Renal pelvis (tissue), 4 donors: ENCODE results near the gene WARS2. TPM values are rescaled to one million over a fixed set of nuclear protein-coding genes. Genes with fewer than 3 reads are reported as not detected.

ENCODE experiments used
- DNase-seq: peaks from one replicate; pipeline ENCODE4 v3.0.0-alpha.2; 2013
- polyA plus RNA-seq, 3 donors: library from polyadenylated mRNA; unstranded; fragments of 120-200 nt; gene quantifications; one replicate each; pipeline ENCODE4 v1.2.1, GENCODE V29; 2013; ENCODE audit not compliant: insufficient read length in 3 of 3

Gene WARS2
- polyA plus RNA-seq, 3 donors, result 19.5 to 23.0 (median 21.8) TPM

- no peak for DNase-seq
Measured at GRCh38 chr1:119040489-119040888, 100.0 kb downstream of the WARS2 start.

GRCh38 chr1:119038363-119038762 lies 102.1 kb downstream of the WARS2 start:
- no peak for DNase-seq

GRCh38 chr1:119034359-119034758 lies 106.1 kb downstream of the WARS2 start:
- no peak for DNase-seq

DNA sequence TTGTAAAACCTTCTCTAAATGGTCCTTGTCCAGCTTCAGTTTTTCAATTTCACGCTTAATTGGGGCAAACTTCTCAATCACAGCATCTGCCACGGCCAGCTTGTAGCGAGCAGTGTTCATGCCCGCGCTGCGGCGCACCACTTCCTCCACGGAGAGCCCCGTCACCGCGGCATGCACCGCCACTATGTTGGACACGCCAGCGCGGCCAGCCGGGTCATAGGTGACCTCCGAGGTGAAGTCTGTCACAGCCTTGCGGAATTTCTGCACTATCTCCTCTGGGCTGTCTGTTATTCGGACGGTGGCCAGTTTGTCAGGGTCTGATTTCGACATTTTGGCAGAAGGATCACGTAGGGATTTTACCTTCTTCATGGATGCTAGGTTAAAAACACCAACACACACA lies 107.5 kb downstream of the WARS2 start:
- no peak for DNase-seq

GRCh38 chr1:119027759-119028158 lies 112.7 kb downstream of the WARS2 start:
- no peak for DNase-seq

GRCh38 chr1:119026956-119027355 lies 113.5 kb downstream of the WARS2 start:
- DNase-seq, result no peak

DNA sequence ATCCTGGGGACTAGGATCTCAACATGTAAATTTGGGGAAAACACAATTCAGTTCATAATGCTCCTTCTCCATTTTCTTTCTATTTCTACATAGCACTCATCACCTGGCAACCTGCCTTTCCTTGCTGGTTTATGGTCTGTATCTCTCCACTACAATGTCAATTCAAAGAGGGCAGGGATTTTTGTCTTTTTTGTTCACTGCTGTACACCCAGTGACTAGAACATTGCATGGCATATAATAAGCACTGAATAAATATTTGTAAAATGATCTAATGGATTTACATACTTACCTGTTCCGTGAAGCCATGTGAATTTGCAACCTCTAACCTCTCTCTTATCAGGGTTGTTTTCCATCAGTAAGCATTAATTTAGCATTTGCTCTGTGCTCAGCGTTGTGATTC lies 124.9 kb downstream of the WARS2 start:
- no peak for DNase-seq

DNA sequence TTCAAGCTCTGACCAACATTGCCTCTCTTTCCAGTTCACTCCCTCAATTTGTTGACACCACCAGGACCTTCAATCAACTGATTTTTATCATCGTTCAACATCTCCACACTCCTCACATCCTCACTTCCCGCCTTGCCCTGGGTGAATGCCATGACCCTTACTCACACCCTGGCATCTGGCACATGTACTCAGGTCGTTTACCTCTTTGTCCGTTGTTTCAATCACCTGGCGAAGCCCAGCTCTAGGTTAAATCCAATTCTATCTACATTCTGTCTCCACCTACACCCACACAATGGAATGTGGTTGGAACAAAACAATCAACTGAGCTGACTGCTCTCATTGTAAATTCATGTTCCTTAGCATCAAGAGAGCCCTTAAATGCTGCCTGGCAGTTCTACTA lies 128.1 kb downstream of the WARS2 start:
- DNase-seq, result no peak

GRCh38 chr1:119011706-119012105 lies 128.7 kb downstream of the WARS2 start:
- DNase-seq, result no peak

GRCh38 chr1:119011116-119011515 lies 129.3 kb downstream of the WARS2 start:
- no peak for DNase-seq

GRCh38 chr1:119010201-119010600 lies 130.3 kb downstream of the WARS2 start:
- no peak for DNase-seq

DNA sequence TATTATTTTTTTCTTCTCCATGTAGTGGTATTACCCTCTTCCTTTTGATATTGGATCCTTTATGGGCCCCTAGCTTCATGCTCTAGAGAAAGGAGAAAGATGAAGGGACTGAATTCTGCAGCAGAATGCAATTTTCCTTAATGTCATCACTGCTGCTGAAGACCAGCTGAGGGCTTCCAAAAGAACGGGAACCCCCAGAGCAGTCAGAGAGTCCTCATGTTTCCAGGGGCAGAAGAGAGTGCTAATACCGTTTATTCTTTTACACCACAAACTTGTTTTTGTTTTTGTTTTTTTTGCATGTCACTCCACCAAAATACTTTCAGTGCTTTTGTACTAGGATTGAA lies 131.2 kb downstream of the WARS2 start:
- no peak for DNase-seq

DNA sequence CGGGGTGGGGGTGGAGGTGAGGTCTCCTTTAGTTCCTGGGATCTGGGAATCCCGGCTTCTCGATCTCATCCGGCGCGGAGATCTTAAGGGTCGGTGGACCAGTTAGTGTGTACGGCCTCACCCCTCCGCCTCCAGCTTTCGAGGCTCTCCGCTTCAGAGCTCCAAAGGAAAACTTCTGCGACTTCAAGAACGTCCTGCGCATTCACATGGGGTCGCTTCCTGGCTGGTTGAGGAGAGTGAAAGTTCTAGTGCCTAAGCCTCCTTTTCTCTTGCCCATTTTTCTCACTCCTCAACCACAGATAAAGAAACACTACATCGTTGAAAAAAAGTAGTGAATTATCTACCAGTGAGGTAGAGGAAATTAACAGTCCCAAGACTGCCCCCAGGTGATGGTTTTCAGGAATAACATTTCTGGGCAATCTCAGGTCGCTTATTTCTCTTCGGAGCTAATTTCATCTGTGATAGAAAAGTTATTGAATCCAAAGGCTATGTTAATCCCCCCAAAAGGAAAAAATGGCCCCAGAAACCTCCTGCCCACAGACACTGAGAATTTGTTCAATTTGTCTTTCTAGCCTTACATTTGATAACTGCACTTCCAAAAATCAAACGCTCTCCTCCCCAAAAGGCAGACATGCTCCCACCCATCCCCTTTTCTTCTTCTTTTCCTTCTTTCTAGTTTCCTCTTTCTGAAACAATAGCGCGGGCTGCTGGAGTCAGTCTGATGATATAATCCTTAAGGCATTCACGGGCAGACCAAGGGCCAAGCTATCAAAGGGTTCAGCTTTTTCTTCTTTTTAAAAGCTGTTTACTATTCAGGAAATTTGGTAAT lies 131.8 kb downstream of the WARS2 start:
- DNase-seq, result peak; percentile 66

DNA sequence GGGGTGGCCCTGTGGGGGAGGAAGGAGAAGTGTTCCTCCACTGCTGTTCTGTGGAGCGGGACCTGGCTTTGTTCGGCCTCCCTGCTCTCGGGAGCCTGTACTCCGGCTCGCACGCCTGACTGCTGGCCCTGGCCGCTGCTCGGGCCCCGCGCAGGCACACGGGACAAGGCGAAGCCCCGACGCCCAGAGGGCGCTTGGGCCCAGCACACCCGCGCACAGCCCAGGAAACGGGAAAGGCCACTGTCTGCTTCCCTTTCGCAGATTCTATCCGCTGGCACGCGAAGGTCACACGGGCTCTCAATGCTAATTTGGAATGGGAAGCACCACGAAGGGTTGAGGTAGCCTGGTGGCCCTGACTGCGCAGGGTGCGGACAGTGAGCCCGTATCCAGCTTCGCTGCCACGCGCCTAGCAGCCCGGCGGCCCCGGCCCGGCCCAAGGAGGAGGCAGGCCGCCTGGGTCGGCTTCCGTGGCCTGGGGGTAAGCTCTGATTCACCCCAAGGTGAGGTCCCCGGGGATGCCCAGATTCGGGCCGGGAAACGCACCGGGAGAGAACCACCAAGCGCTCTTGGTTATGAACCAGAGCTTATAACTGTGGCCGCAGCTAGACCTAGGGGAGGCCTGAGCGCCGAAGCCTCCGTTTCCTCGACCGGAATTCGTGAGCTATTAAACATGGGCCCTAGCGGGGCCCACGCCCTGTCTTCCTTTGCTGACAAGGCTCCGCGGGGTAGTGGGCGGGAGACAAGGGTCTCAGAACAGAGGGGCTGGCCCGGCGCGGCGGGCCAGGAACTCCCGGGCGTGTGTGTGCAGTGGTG lies 132.6 kb downstream of the WARS2 start:
- no peak for DNase-seq

GRCh38 chr1:119007339-119007669 lies 133.1 kb downstream of the WARS2 start:
- no peak for DNase-seq

GRCh38 chr1:119006406-119007279 lies 133.8 kb downstream of the WARS2 start:
- no peak for DNase-seq

DNA sequence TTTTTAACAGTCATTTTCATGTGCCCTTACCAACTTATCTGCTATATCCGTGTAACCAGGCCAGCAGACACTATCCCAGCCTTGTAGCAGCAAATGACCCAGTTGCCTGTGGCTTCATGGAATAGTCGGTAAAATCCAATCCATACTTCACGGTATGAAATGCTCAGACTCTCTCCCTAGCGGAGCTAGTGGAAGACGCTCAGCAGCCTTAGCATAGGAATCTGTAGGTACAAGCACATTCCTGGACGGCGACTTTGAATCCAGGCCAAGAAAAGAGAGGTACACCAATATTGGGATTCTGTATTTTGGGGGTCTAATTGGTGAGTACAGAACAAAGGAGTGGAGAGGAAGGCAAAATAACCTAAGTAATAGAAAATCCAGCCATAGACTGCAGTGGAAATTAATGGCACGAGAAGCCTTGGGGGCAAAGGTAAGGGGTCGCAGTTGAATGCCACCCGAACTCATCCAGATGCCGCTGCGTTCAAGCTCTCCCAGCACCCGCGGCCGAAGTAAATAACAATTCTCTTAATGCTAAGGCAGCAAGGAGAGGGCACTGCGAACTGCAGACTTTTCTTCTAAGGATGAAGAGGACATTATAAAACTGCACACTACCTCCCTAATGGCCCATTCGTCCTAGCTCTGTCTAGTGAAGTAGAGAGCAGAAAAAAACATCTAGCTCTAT lies 134.6 kb downstream of the WARS2 start:
- DNase-seq, result no peak

DNA sequence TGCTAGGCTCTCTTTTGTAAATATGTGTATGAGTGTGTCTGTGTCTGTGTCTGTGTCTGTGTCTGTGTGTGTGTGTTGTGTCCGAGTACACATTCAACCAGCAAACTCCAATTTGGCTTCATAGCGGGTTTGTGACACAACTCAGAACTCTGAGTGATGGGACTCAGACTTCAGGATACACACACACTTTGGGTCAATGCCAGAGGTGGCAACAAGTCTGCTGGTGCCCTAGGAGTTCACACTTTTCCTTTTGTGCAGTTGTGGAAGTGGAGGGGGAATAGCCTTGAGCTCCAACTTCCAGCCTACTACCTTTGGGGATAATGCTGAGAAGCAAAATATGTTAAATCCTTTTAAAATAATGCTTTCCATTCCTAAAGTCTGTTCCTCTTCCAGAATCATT lies 135.7 kb downstream of the WARS2 start:
- DNase-seq, result no peak

DNA sequence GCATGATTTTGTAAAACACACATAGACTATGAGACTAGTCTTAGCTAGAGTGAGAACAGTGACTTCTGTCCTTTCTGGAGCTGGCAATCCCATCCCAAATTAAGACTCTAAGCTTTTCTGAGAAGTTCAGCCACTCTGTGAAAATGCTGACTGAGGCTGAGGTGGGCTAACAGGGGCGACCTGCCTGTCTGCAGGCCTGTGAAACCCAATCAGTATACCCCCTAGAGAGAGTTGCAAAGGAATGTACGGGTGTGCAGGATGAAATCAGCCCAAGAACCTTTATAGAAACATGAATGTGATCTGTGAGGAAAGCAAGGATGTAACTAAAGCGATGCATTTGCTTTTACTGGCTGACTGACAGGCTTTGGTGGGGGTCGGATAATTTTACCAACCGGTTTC lies 136.3 kb downstream of the WARS2 start:
- no peak for DNase-seq

DNA sequence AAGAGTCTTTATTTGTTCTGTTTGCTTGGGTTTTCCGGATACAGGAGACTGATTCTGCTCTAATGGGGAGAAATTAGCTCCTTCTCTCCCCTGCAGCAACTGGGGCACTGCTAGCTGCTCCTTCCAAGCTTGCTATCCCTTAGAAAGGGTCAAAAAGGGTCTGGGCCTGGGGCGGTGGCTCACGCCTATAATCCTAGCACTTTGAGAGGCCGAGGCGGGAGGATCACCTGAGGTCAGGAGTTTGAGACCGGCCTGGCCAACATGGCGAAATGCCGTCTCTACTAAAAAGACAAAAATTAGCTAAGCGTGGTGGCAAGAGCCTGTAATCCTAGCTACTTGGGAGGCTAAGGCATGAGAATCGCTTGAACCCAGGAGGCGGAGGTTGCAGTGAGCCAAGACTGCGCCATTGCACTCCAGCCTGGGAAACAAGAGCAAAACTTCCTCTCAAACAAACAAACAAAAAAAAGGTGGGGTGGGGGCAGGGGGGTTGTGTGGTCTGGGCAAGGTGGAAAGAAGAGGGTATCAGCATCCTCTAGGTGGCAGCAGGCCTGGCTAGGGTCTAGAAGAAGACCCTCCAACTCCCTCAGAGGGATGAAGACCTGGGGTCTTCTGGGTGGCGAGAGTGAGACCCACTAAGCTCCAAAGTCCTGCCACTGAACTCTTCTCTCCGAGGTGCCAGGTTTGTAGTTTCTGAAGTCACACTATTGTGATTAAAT lies 136.9 kb downstream of the WARS2 start:
- DNase-seq, result no peak

GRCh38 chr1:119002028-119002686 lies 138.3 kb downstream of the WARS2 start:
- no peak for DNase-seq
